Adrenal gland (tissue), 12 donors: ENCODE results near the gene UBE2E2. TPM values are rescaled to one million over a fixed set of nuclear protein-coding genes. Genes with fewer than 3 reads are reported as not detected.

Source experiments
- DNase-seq, 7 donors: peaks; one replicate each; pipeline ENCODE4 v3.0.0-alpha.2; 2019 to 2020
- H3K27ac ChIP-seq, 5 donors: fragments of 200-600 bp; sonication (generic) in 4 of 5; 1 replicate in 3 of 5; 2 replicates in 2 of 5; pipeline versions ENCODE4 v1.5.1 to v1.8.0; 2016 to 2020; ENCODE audit warnings: mild to moderate bottlenecking in 1 of 5
- H3K27me3 ChIP-seq: fragments of 200-600 bp; 2 replicates; pipeline ENCODE4 v1.8.0; 2021
- H3K36me3 ChIP-seq, 2 donors: fragments of 200-600 bp; replicated peaks in 1 of 2; 1 replicate in 1 of 2; 2 replicates in 1 of 2; pipeline versions ENCODE4 v1.5.1 to v1.8.0; 2018 to 2022
- H3K4me1 ChIP-seq, 2 donors: fragments of 200-600 bp; replicated peaks in 1 of 2; 1 replicate in 1 of 2; 2 replicates in 1 of 2; pipeline versions ENCODE4 v1.5.1 to v1.8.0; 2018 to 2021
- H3K4me3 ChIP-seq, 4 donors: fragments of 200-600 bp; sonication (generic) in 3 of 4; one replicate each; pipeline ENCODE4 v1.5.1; 2016 to 2018
- H3K9me3 ChIP-seq, 3 donors: fragments of 200-600 bp; sonication (generic) in 1 of 3; replicated peaks in 1 of 3; 1 replicate in 2 of 3; 2 replicates in 1 of 3; pipeline versions ENCODE4 v1.5.1 to v1.8.0; 2016 to 2021
- POLR2A ChIP-seq, 2 donors: fragments of 450-650 bp; IDR thresholded peaks; one replicate each; pipeline ENCODE4 v1.6.1; 2017; ENCODE audit warnings: antibody characterized with exemption in 2 of 2, mild to moderate bottlenecking in 2 of 2, moderate library complexity in 1 of 2
- WGBS, 4 donors: extraction: QIAGEN DNeasy Blood & Tissue Kit in 2 of 4; methylation state at CpG; one replicate each; pipeline versions ENCODE4 v1.1.5 to v1.1.7; 2013 to 2017; 5-methylcytosine and 5-hydroxymethylcytosine counted together
- intact Hi-C, 2 donors: fragments of 100-400 bp; cut with DNase I; formaldehyde crosslinking; loops; one replicate each; pipeline versions ENCODE4 v1.14.1 to v1.15.0; 2022 to 2023
- polyA plus RNA-seq, 3 donors: library from polyadenylated mRNA; stranded (reverse); fragments of 200-250 nt in 2 of 3; fragments of 350-450 nt in 1 of 3; fragmentation: Illumina TruSeq in 1 of 3; extraction: RNeasy Lipid Tissue Mini Kit (QIAGEN cat#74804) in 1 of 3; gene quantifications; one replicate each; pipeline ENCODE4 v1.2.3, GENCODE V29; 2013 to 2014
- total RNA-seq, 9 donors: library from RNA; depleted of rRNA in 4 of 9; stranded (reverse); fragments of >200 nt in 4 of 9; fragments of 120-200 nt in 1 of 9; fragmentation: NEBNext Ultra II Directional in 1 of 9; extraction: Animal tissue kit (Norgen Biotek cat#: 25700) in 1 of 9; gene quantifications; one replicate each; pipeline versions ENCODE4 v1.1.0 to v1.2.4, GENCODE V29; 2013 to 2023
- TF ChIP-seq, protein P1 (sequence below), 6 experiments: fragments of 450-650 bp in 4 of 6; fragments of 200-600 bp in 2 of 6; sonication (generic) in 1 of 6; IDR thresholded peaks; 1 replicate in 5 of 6; 2 replicates in 1 of 6; pipeline versions ENCODE4 v1.5.1 to v1.8.0; 2016 to 2021; ENCODE audit warnings: antibody characterized with exemption in 6 of 6, mild to moderate bottlenecking in 2 of 6, moderate library complexity in 1 of 6
- donor health status: healthy with polysubstance abuse.
- donor health status: Bipolar disorder and iron deficiency.
- donor health status: DM: yes; HTN: yes; CAD: no.
- donor health status: DM: no; HTN: no; CAD: no.
- donor health status: DM: no; HTN: no; CAD: no.
- donor health status: DM: yes; HTN: yes; CAD: no.

The UBE2E2 gene
- total and polyA plus RNA-seq, 12 donors, result 9.3 to 29.6 (median 20.7) TPM

DNA sequence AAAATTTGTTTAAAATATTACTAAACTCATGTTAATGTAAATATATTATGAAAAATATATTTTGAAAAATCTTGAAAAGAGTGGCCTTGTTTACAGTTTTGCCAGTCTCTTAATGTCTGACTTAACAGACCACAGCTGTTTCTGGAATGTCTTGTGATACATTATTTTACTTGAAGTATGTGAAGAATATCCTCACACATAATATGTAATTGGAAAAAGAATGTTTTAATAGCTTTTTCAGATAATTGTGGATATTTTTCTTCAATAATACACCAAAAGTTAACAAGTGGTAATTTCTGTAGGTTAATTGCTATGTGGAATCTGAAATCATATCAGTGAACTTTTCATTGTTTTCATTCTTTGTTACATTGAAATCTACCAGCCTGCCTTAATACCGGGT, 101.3 kb downstream of the UBE2E2 start:
- Histone ChIP-seq H3K27me3 (no peaks in the 10 kb centered on the region), H3K4me1 (peaks cover 0 to 4% of the 10 kb centered on the region in 2 donors), H3K4me3 (no peak overlapping the region), H3K36me3 (no peaks in the 10 kb centered on the region), H3K9me3 (no peaks in the 10 kb centered on the region), H3K27ac (no peak overlapping the region)
- WGBS, 4 donors, result 72 to 86% (median 81%) methylated on average over 1 of the region's 1 CpG
- no peak for DNase-seq
- TF ChIP-seq, protein P1, sequence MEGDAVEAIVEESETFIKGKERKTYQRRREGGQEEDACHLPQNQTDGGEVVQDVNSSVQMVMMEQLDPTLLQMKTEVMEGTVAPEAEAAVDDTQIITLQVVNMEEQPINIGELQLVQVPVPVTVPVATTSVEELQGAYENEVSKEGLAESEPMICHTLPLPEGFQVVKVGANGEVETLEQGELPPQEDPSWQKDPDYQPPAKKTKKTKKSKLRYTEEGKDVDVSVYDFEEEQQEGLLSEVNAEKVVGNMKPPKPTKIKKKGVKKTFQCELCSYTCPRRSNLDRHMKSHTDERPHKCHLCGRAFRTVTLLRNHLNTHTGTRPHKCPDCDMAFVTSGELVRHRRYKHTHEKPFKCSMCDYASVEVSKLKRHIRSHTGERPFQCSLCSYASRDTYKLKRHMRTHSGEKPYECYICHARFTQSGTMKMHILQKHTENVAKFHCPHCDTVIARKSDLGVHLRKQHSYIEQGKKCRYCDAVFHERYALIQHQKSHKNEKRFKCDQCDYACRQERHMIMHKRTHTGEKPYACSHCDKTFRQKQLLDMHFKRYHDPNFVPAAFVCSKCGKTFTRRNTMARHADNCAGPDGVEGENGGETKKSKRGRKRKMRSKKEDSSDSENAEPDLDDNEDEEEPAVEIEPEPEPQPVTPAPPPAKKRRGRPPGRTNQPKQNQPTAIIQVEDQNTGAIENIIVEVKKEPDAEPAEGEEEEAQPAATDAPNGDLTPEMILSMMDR (IDR thresholded peaks at IDR 0.05), result no peak
- TF ChIP-seq POLR2A (IDR thresholded peaks at IDR 0.05), result no peak
- intact Hi-C loops, result no loop called here

DNA sequence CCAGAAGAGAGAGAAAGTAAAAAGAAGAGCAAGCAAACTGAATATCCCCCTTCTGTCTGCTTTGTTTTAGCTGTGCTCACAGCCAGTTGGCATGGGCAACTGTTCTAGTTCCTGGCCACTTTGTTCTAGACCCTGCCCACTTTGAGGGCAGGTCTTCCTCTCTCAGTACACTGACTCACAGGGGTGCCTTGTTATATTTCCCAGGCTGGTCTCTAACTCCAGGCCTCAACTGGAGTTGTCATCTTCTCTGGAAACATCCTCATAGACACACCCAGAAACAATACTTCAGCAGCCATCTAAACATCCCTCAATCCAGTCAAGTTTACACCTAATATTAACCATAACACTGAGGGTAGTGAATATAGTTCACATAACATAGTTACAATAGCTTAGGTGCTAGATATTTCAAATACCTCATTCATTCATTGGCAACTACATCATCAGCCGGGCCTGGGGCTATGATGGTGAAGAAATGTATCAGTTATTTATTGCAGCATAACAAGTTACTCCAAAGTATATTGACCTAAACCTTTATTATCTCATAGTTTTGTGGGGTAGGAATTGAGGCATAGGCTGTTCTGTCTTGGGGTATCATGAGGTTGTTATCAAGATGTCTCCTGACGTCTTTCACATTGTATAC, 106.0 kb downstream of the UBE2E2 start:
- intact Hi-C loops, result no loop called here
- no peak for DNase-seq
- WGBS, 4 donors, result 75 to 92% (median 89%) methylated on average over 2 of the region's 2 CpGs
- Histone ChIP-seq H3K4me1 (peaks cover 0 to 4% of the 10 kb centered on the region in 2 donors), H3K4me3 (no peak overlapping the region), H3K27me3 (no peaks in the 10 kb centered on the region), H3K36me3 (no peaks in the 10 kb centered on the region), H3K27ac (no peak overlapping the region), H3K9me3 (no peaks in the 10 kb centered on the region)
- TF ChIP-seq, protein P1 (IDR thresholded peaks at IDR 0.05), result no peak
- no peak for TF ChIP-seq POLR2A (IDR thresholded peaks at IDR 0.05)

GRCh38 chr3:23312866-23313265, 109.7 kb downstream of the UBE2E2 start:
- H3K4me3 ChIP-seq, result no peak overlapping the region
- 68 to 87% (median 78%) methylated on average over 3 of the region's 3 CpGs for WGBS, 4 donors
- intact Hi-C loops, result no loop called here
- H3K4me1 ChIP-seq, result no peaks in the 10 kb centered on the region
- no peaks in the 10 kb centered on the region for H3K36me3 ChIP-seq
- no peak for TF ChIP-seq POLR2A (IDR thresholded peaks at IDR 0.05)
- TF ChIP-seq, protein P1 (IDR thresholded peaks at IDR 0.05), result no peak
- H3K27ac ChIP-seq, result no peak overlapping the region
- no peaks in the 10 kb centered on the region for H3K27me3 ChIP-seq
- no peak for DNase-seq
- no peaks in the 10 kb centered on the region for H3K9me3 ChIP-seq

DNA sequence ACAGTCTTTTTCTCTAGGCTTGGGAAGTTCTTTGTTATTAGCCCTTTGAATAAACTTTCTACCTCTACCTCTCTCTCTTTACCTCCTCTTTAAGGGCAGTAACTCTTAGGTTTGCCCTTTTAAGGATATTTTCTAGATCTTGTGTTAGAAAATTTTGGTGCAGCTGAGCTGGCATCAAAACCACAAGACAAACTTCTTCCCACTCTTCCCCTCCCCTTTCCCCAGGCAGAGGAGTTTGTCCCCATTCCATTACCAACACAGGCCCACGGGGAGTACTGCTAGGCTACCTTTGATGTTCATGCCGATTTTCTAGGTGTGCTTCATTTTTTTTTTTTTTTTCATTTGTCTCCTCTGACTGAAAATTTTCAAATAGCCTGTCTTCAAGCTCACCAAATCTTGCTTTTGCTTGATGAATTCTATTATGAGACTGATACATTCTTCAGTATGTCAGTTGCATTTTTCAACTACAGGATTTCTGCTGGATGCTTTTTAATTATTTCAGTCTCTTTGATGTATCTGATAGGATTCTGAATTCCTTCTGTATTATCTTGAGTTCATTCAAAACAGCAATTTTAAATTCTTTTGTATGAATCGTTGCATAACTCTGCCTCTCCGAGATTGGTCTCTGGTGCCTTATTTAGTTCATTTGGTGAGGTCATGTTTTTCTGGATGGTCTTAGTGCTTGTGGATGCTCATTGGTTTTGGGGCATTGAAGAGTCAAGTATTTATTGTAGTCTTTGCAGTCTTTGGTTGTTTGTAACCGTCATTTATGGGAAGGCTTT, 112.0 kb downstream of the UBE2E2 start:
- no peaks in the 10 kb centered on the region for H3K9me3 ChIP-seq
- intact Hi-C loops, result no loop called here
- DNase-seq, result no peak
- no peaks in the 10 kb centered on the region for H3K36me3 ChIP-seq
- no peaks in the 10 kb centered on the region for H3K4me1 ChIP-seq
- H3K4me3 ChIP-seq, result no peak overlapping the region
- WGBS, 4 donors, result 72 to 84% (median 79%) methylated on average over 5 of the region's 5 CpGs
- TF ChIP-seq, protein P1 (IDR thresholded peaks at IDR 0.05), result no peak
- no peak for TF ChIP-seq POLR2A (IDR thresholded peaks at IDR 0.05)
- H3K27me3 ChIP-seq, result no peaks in the 10 kb centered on the region
- no peak overlapping the region for H3K27ac ChIP-seq
